ENCODE data around the gene MIB1.

GRCh38 chr18:21853016-21853415, 112.4 kb downstream of the MIB1 start:
- TF ChIP-seq CTCF (IDR thresholded peaks at IDR 0.05; ENCODE audit: low read length), result no peak
- no peak for TF ChIP-seq EZH2 (IDR thresholded peaks at IDR 0.05; ENCODE audit: borderline replicate concordance, low read length)

Data from OCI-LY1 (cell line).